K562 (cell line): ENCODE results near the gene JAK3. TPM values are rescaled to one million over a fixed set of nuclear protein-coding genes. Genes with fewer than 3 reads are reported as not detected.
A peak's percentile ranks its signal among the peaks of the same experiment; 100 is the strongest.

Experiments
- ATAC-seq: fragments of 200-7000 bp; cut with Tn5 transposase; 3 replicates; pipeline ENCODE4 v1.9.1; 2020; ENCODE audit warnings: moderate library complexity
- BruUV-seq: library from RNA; stranded (reverse); fragments of 400-500 nt; replicated peaks from 2 replicates; lab custom pipeline; 2021; lab: Mats Ljungman, UMichigan
- CTCF ChIA-PET: fragments of 300-600 bp; formaldehyde crosslinking; extraction: SDS; loops from one replicate; lab custom pipeline; 2021; ENCODE audit warnings: low intra/inter-chr PET ratio; lab: Yijun Ruan, JAX
- POLR2A ChIA-PET: fragments of 300-600, 350-650 bp; sonication (Branson Sonifier 250); formaldehyde crosslinking; extraction: SDS; loops from one replicate; lab custom pipeline; 2021; ENCODE audit warnings: antibody characterized with exemption, inconsistent platforms; lab: Yijun Ruan, JAX
- DNase-seq, 4 experiments: peaks; one replicate each; pipeline versions ENCODE4 v3.0.0 to v3.0.0-alpha.2; 2011 to 2018; ENCODE audit warnings: low spot score in 3 of 4, mixed read lengths in 3 of 4; ENCODE audit errors: extremely low read depth in 1 of 4
- FAIRE-seq: peaks from 2 replicates; lab custom pipeline; 2011; peaks lifted over from hg19 to GRCh38; lab: Jason Lieb, UNC
- H2AFZ ChIP-seq: 2 replicates; pipeline ENCODE4 v1.6.0; 2011; ENCODE audit warnings: low read depth, low read length, control low read depth, inconsistent platforms
- H3K27ac ChIP-seq: fragments of 200-600 bp; 3 replicates; pipeline ENCODE4 v1.8.0; 2011; ENCODE audit warnings: low read depth, mild to moderate bottlenecking, control low read depth, inconsistent platforms, low read length, moderate library complexity, mixed read lengths; ENCODE audit errors: extremely low read depth
- H3K27me3 ChIP-seq, 2 experiments: fragments of 300-600 bp in 1 of 2; 2 replicates in 1 of 2; 3 replicates in 1 of 2; pipeline versions ENCODE4 v1.6.0 to v1.8.0; 2011; ENCODE audit warnings: inconsistent platforms in 2 of 2, low read length in 2 of 2, mild to moderate bottlenecking in 1 of 2, mixed read lengths in 1 of 2, moderate library complexity in 1 of 2; ENCODE audit not compliant: control insufficient read depth in 2 of 2, insufficient read depth in 2 of 2
- H3K36me3 ChIP-seq: fragments of 300-600 bp; 3 replicates; pipeline ENCODE4 v1.8.0; 2011; ENCODE audit warnings: mild to moderate bottlenecking, low read length, inconsistent platforms; ENCODE audit not compliant: control insufficient read depth, insufficient read depth
- H3K4me1 ChIP-seq, 2 experiments: fragments of 200-600 bp in 1 of 2; replicated peaks in 1 of 2; 2 replicates in 1 of 2; 3 replicates in 1 of 2; pipeline versions ENCODE4 v1.5.1 to v1.8.0; 2011; ENCODE audit warnings: inconsistent platforms in 2 of 2, low read length in 2 of 2, mild to moderate bottlenecking in 1 of 2, mixed read lengths in 1 of 2, moderate library complexity in 1 of 2; ENCODE audit not compliant: control insufficient read depth in 2 of 2, insufficient read depth in 2 of 2
- H3K4me2 ChIP-seq: 2 replicates; pipeline ENCODE4 v1.6.1; 2011; ENCODE audit warnings: low read length, control low read depth, inconsistent platforms, mixed read lengths; ENCODE audit not compliant: insufficient read depth
- H3K4me3 ChIP-seq: fragments of 200-600 bp; sonication (generic), shearing (Covaris generic); 2 replicates; pipeline ENCODE4 v1.5.1; 2016; ENCODE audit warnings: control low read depth, inconsistent platforms
- H3K79me2 ChIP-seq: fragments of 200-600 bp; 3 replicates; pipeline ENCODE4 v1.8.0; 2011; ENCODE audit warnings: low read length, inconsistent platforms; ENCODE audit not compliant: control insufficient read depth, insufficient read depth
- H3K9ac ChIP-seq, 2 experiments: 2 replicates each; pipeline versions ENCODE4 v1.6.0 to v1.6.1; 2011; ENCODE audit warnings: low read depth in 2 of 2, low read length in 2 of 2, control low read depth in 1 of 2, inconsistent platforms in 1 of 2, mild to moderate bottlenecking in 1 of 2, mixed read lengths in 1 of 2; ENCODE audit not compliant: insufficient read depth in 1 of 2
- H3K9me1 ChIP-seq: one replicate; pipeline ENCODE4 v1.6.0; 2011; ENCODE audit warnings: inconsistent platforms, mild to moderate bottlenecking, low read length, moderate library complexity; ENCODE audit not compliant: control insufficient read depth, insufficient read depth
- H3K9me3 ChIP-seq: replicated peaks from 2 replicates; pipeline ENCODE4 v1.5.1; 2011; ENCODE audit warnings: low read depth, low read length, inconsistent platforms; ENCODE audit not compliant: control insufficient read depth, insufficient read depth
- H4K20me1 ChIP-seq: replicated peaks from 2 replicates; pipeline ENCODE4 v1.6.1; 2011; ENCODE audit warnings: low read length, inconsistent platforms, mixed read lengths; ENCODE audit not compliant: control insufficient read depth, insufficient read depth
- ADNP ChIP-seq: fragments of 200-800 bp; sonication (Bioruptor generic); IDR thresholded peaks from 2 replicates; pipeline ENCODE4 v1.6.1; 2016; ENCODE audit warnings: missing genetic modification characterization, missing compliant biosample characterization
- EP400 ChIP-seq: fragments of 450-650 bp; IDR thresholded peaks from 2 replicates; pipeline ENCODE4 v1.6.1; 2017; ENCODE audit warnings: antibody characterized with exemption, mild to moderate bottlenecking, moderate library complexity
- HDAC3 ChIP-seq: fragments of 450-650 bp; IDR thresholded peaks from 2 replicates; pipeline ENCODE4 v1.6.1; 2018; ENCODE audit warnings: borderline replicate concordance, mild to moderate bottlenecking, moderate library complexity; ENCODE audit not compliant: partially characterized antibody
- KAT8 ChIP-seq: fragments of 450-650 bp; IDR thresholded peaks from 2 replicates; pipeline ENCODE4 v1.6.1; 2016; ENCODE audit warnings: low read depth, mild to moderate bottlenecking
- KDM1A ChIP-seq, 2 experiments: fragments of 450-650 bp; IDR thresholded peaks; 2 replicates each; pipeline ENCODE4 v1.6.1; 2016; ENCODE audit warnings: mild to moderate bottlenecking in 2 of 2
- RBM25 ChIP-seq: fragments of 200-400 bp; formaldehyde crosslinking; IDR thresholded peaks from 2 replicates; pipeline ENCODE4 v1.6.1; 2018; ENCODE audit warnings: low read length, low read depth, moderate library complexity; ENCODE audit not compliant: severe bottlenecking
- RHOXF2B ChIP-seq: fragments of 250-450 bp; sonication (Bioruptor Pico); conservative IDR thresholded peaks from 2 replicates; pipeline ENCODE4 v1.5.1; 2021
- SMARCA5 ChIP-seq: fragments of 450-650 bp; IDR thresholded peaks from 2 replicates; pipeline ENCODE4 v1.6.1; 2016
- ZNF316 ChIP-seq: fragments of 450-650 bp; IDR thresholded peaks from 2 replicates; pipeline ENCODE4 v1.6.1; 2016
- WGBS: fragments of 100-300 bp; shearing (Covaris generic); methylation state at CpG from one replicate; pipeline ENCODE4 v1.1.6; 2016; ENCODE audit warnings: low coverage, mixed read lengths; ENCODE audit not compliant: insufficient coverage; ENCODE audit errors: missing lambda C conversion rate; 5-methylcytosine and 5-hydroxymethylcytosine counted together
- in situ Hi-C: fragments of 300-500 bp; cut with MboI; formaldehyde crosslinking; loops from 4 replicates; pipeline ENCODE4 v1.15.0; 2018; ENCODE audit warnings: inconsistent platforms, mixed read lengths
- intact Hi-C: fragments of 100-400 bp; cut with micrococcal nuclease; formaldehyde crosslinking; loops from 2 replicates; pipeline ENCODE4 v1.14.2; 2022
- polyA plus RNA-seq, 8 experiments: library from polyadenylated mRNA; depleted of rRNA in 4 of 8; stranded (reverse) in 5 of 8; unstranded in 3 of 8; fragments of >200 nt; fragmentation: Nextera tagmentation in 2 of 8; fragmentation: Illumina TruSeq in 1 of 8; extraction: Ambion mirVana in 2 of 8; extraction: Trizol in 1 of 8; gene quantifications; 2 replicates each; pipeline versions ENCODE4 v1.2.1 to v1.2.3, GENCODE V29; 2011 to 2014; ENCODE audit warnings: inconsistent platforms in 1 of 8, missing spikeins in 1 of 8
- total RNA-seq, 7 experiments: library from RNA; depleted of rRNA in 6 of 7; stranded (reverse); fragments of >200 nt in 6 of 7; fragmentation: Illumina TruSeq in 2 of 7; extraction: Trizol in 2 of 7; gene quantifications; 2 replicates each; pipeline versions ENCODE4 v1.2.1 to v1.2.3, GENCODE V29; 2011 to 2021; ENCODE audit warnings: low replicate concordance in 1 of 7
- TF ChIP-seq, protein P1 (sequence below), 2 experiments: fragments of 450-650 bp in 1 of 2; sonication (generic) in 1 of 2; formaldehyde crosslinking; conservative IDR thresholded peaks; 2 replicates each; pipeline versions ENCODE4 v1.4.0 to v1.8.1; 2020 to 2022; ENCODE audit warnings: mild to moderate bottlenecking in 1 of 2, missing genetic modification reagents in 1 of 2

Gene JAK3
- total and polyA plus RNA-seq, 9 of the 15 experiments (the other 6 are each of a cell fraction or from before 2014, with no cell fraction given) = 0.01 to 0.18 (median 0.07) TPM; not detected in 1

- TF ChIP-seq KAT8 (no peak), SMARCA5 (peak; percentile 51; the same call in 1 of the 2 replicates), RHOXF2B (CRISPR knock-in tag) (no peak), KDM1A (IDR thresholded peaks at IDR 0.05) (peak; percentile 69 to 70; a peak in 3 of 4 replicates), ZNF316 (no peak), RBM25 (peak; percentile 84), EP400 (no peak), ADNP (peak; percentile 69)
- TF ChIP-seq, protein P1, sequence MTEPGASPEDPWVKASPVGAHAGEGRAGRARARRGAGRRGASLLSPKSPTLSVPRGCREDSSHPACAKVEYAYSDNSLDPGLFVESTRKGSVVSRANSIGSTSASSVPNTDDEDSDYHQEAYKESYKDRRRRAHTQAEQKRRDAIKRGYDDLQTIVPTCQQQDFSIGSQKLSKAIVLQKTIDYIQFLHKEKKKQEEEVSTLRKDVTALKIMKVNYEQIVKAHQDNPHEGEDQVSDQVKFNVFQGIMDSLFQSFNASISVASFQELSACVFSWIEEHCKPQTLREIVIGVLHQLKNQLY (CRISPR knock-in tag; conservative IDR thresholded peaks at IDR 0.05) = no peak
- TF ChIP-seq, all 486 proteins: peak for 8
Measured at GRCh38 chr19:17837972-17838371, 9.8 kb downstream of the JAK3 start (continued).

DNA sequence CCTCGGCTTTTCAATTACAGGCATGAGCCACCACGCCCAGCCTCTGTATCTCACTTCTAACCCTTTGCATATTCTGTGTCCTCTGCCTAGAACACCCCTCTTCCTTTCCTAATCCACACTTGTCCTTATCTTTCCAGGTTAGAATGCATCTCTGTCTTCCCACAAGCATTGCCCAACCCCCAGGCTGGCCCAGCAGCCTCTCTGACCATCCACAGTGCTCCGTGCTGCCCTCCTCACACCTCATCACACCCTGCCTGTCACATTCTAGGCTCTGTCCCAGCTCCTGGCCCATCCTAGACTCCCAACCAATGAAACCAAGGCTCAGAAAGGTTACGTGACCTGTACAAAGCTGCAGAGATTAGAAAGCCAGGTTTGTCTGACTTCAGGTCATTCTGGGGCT lies 11.3 kb downstream of the JAK3 start:
- Histone ChIP-seq H3K27me3 (peaks cover 8 to 25% of the 10 kb centered on the region in 2 experiments; a peak in 3 of 5 replicates), H3K4me1 (peaks cover 0 to 31% of the 10 kb centered on the region in 2 experiments; a peak in 3 of 5 replicates), H3K9ac (no peak overlapping the region; a peak in 1 of 4 replicates), H3K4me2 (no peak overlapping the region), H3K36me3 (no peaks in the 10 kb centered on the region), H2AFZ (no peak overlapping the region), H3K9me1 (peaks cover 4% of the 10 kb centered on the region), H3K27ac (no peak overlapping the region), H3K9me3 (no peaks in the 10 kb centered on the region), H3K4me3 (no peak overlapping the region), H3K79me2 (no peaks in the 10 kb centered on the region), H4K20me1 (peaks cover 5% of the 10 kb centered on the region; the same call in 1 of the 2 replicates)
- ChIA-PET POLR2A (no interaction called here), CTCF (interaction anchor here (0.6 kb wide), 1 partner anchor 48 kb away, joined by 3 read pairs; no protein-coding TSS in a partner anchor)
- in situ Hi-C loops = no loop called here
- no peak for TF ChIP-seq HDAC3
- ATAC-seq = no peak
- DNase-seq = peak in 1 of 4 experiments; percentile 4
- intact Hi-C loops = no loop called here
- no TSS peak for BruUV-seq
- 12% methylated on average over 4 of the region's 4 CpGs for WGBS
- no peak for FAIRE-seq
